HG03442 (cell line): ENCODE measurements around the gene TMPRSS11A.

Experiments
- ATAC-seq: cut with Tn5 transposase; IDR thresholded peaks from one replicate; pipeline ENCODE4 v1.9.1; 2021; ENCODE audit warnings: mild to moderate bottlenecking, moderate library complexity; ENCODE audit not compliant: unreplicated experiment

The TMPRSS11A gene

GRCh38 chr4:67963356-67963755 is at the start of gene TMPRSS11A:
Gene TMPRSS11A (minus strand): TSS chr4:67963493. CDS start chr4:67963393, 100 bp downstream.
- no peak for ATAC-seq

- no peak for ATAC-seq
Observed at GRCh38 chr4:68011684-68012083, 48.4 kb upstream of the TMPRSS11A start.

GRCh38 chr4:68002906-68003305 is 39.6 kb upstream of the TMPRSS11A start:
- ATAC-seq = no peak

GRCh38 chr4:67996127-67996526 is 32.8 kb upstream of the TMPRSS11A start:
- no peak for ATAC-seq

- ATAC-seq = no peak
Observed at GRCh38 chr4:67988991-67989390, 25.7 kb upstream of the TMPRSS11A start.

- ATAC-seq = no peak
Observed at GRCh38 chr4:67983333-67983732, 20.0 kb upstream of the TMPRSS11A start.

GRCh38 chr4:67980512-67980911 is 17.2 kb upstream of the TMPRSS11A start:
- ATAC-seq = no peak

- no peak for ATAC-seq
Observed at GRCh38 chr4:67973608-67974007, 10.3 kb upstream of the TMPRSS11A start.

GRCh38 chr4:67954890-67955289 is 8.4 kb downstream of the TMPRSS11A start:
- ATAC-seq = no peak

GRCh38 chr4:67941074-67941473 is 22.2 kb downstream of the TMPRSS11A start:
- ATAC-seq = no peak

- ATAC-seq = no peak
Observed at GRCh38 chr4:67940506-67940905, 22.8 kb downstream of the TMPRSS11A start.

- ATAC-seq = no peak
Observed at GRCh38 chr4:67939195-67939594, 24.1 kb downstream of the TMPRSS11A start.

GRCh38 chr4:67935888-67936287 is 27.4 kb downstream of the TMPRSS11A start:
- no peak for ATAC-seq

GRCh38 chr4:67934628-67935027 is 28.7 kb downstream of the TMPRSS11A start:
- no peak for ATAC-seq

GRCh38 chr4:67933755-67934154 is 29.5 kb downstream of the TMPRSS11A start:
- ATAC-seq = no peak

GRCh38 chr4:67933038-67933437 is 30.3 kb downstream of the TMPRSS11A start:
- no peak for ATAC-seq

- no peak for ATAC-seq
Observed at GRCh38 chr4:67931256-67931655, 32.0 kb downstream of the TMPRSS11A start.

- no peak for ATAC-seq
Observed at GRCh38 chr4:67929426-67929825, 33.9 kb downstream of the TMPRSS11A start.

- no peak for ATAC-seq
Observed at GRCh38 chr4:67928546-67928945, 34.7 kb downstream of the TMPRSS11A start.

- no peak for ATAC-seq
Observed at GRCh38 chr4:67927251-67927650, 36.0 kb downstream of the TMPRSS11A start.

- ATAC-seq = no peak
Observed at GRCh38 chr4:67926485-67926884, 36.8 kb downstream of the TMPRSS11A start.

GRCh38 chr4:67922697-67923096 is 40.6 kb downstream of the TMPRSS11A start:
- ATAC-seq = no peak

GRCh38 chr4:67918428-67918827 is 44.9 kb downstream of the TMPRSS11A start:
- no peak for ATAC-seq
